GM19395 (cell line): ENCODE measurements around the gene EGF.
A peak's percentile ranks its signal among the peaks of the same experiment; 100 is the strongest.

ENCODE experiments used
- ATAC-seq: cut with Tn5 transposase; IDR thresholded peaks from one replicate; pipeline ENCODE4 v1.9.1; 2021; ENCODE audit warnings: mild to moderate bottlenecking, moderate library complexity; ENCODE audit not compliant: unreplicated experiment

Gene EGF

GRCh38 chr4:109990261-109991257 is 77.9 kb downstream of the EGF start:
- peak; percentile 91 for ATAC-seq

GRCh38 chr4:109993116-109993515 is 80.4 kb downstream of the EGF start:
- ATAC-seq = no peak

GRCh38 chr4:109994415-109994827 is 81.7 kb downstream of the EGF start:
- ATAC-seq = peak; percentile 64

GRCh38 chr4:109996526-109996925 is 83.8 kb downstream of the EGF start:
- no peak for ATAC-seq

- ATAC-seq = peak; percentile 54
Observed at GRCh38 chr4:109998867-109999584, 86.3 kb downstream of the EGF start.

- no peak for ATAC-seq
Observed at GRCh38 chr4:109999585-109999912, 86.9 kb downstream of the EGF start.

GRCh38 chr4:110002326-110002725 is 89.6 kb downstream of the EGF start:
- no peak for ATAC-seq

GRCh38 chr4:110003401-110004187 is 90.9 kb downstream of the EGF start:
- no peak for ATAC-seq

GRCh38 chr4:110004556-110004955 is 91.9 kb downstream of the EGF start:
- ATAC-seq = no peak

- no peak for ATAC-seq
Observed at GRCh38 chr4:110005461-110006056, 92.9 kb downstream of the EGF start.

- ATAC-seq = no peak
Observed at GRCh38 chr4:110007217-110007616, 94.5 kb downstream of the EGF start.

GRCh38 chr4:110008540-110008939 is 95.9 kb downstream of the EGF start:
- no peak for ATAC-seq

GRCh38 chr4:110009550-110009949 is 96.9 kb downstream of the EGF start:
- ATAC-seq = no peak

- no peak for ATAC-seq
Observed at GRCh38 chr4:110010797-110011196, 98.1 kb downstream of the EGF start.

GRCh38 chr4:110012917-110013316 is 100.2 kb downstream of the EGF start:
- no peak for ATAC-seq

- no peak for ATAC-seq
Observed at GRCh38 chr4:110014233-110014632, 101.5 kb downstream of the EGF start.

GRCh38 chr4:110019153-110019552 is 106.5 kb downstream of the EGF start:
- no peak for ATAC-seq

GRCh38 chr4:110020139-110020538 is 107.5 kb downstream of the EGF start:
- no peak for ATAC-seq

GRCh38 chr4:110020646-110021443 is 108.2 kb downstream of the EGF start:
- ATAC-seq = no peak

- no peak for ATAC-seq
Observed at GRCh38 chr4:110022457-110022856, 109.8 kb downstream of the EGF start.
